OCI-LY3 (cell line): Measurements from ENCODE around the gene TPSG1.
"Not testable (repeated sequence)": the region's sequence is repeated elsewhere in the genome, so short reads cannot be mapped to it uniquely, and the experiment has no call there.

Experiments used
- CTCF ChIP-seq: fragments of 200-600, 300-600 bp; sonication (generic); IDR thresholded peaks from 2 replicates; pipeline ENCODE4 v1.5.1; 2014; ENCODE audit warnings: antibody characterized with exemption, low read length, low read depth
- EZH2phosphoT487 ChIP-seq: fragments of 200-600 bp; shearing (Covaris generic); IDR thresholded peaks from 2 replicates; pipeline ENCODE4 v1.6.1; 2018; ENCODE audit warnings: antibody characterized with exemption, mixed run types, low read depth

GRCh38 chr16:1185460-1186207, 39.4 kb downstream of the TPSG1 start:
- not testable (repeated sequence) for TF ChIP-seq CTCF, EZH2phosphoT487
